HG02885 (cell line): ENCODE data around the gene RCOR1.

Experiments used
- ATAC-seq: cut with Tn5 transposase; IDR thresholded peaks from one replicate; pipeline ENCODE4 v1.9.1; 2021; ENCODE audit warnings: mild to moderate bottlenecking; ENCODE audit not compliant: unreplicated experiment, poor library complexity

The RCOR1 gene

GRCh38 chr14:102666635-102667034, 74.2 kb downstream of the RCOR1 start:
- ATAC-seq, result no peak

GRCh38 chr14:102667703-102668102, 75.3 kb downstream of the RCOR1 start:
- ATAC-seq, result no peak

- ATAC-seq, result no peak
These were observed 75.9 kb downstream of the RCOR1 start for GRCh38 chr14:102668291-102668873.

GRCh38 chr14:102671410-102671809, 79.0 kb downstream of the RCOR1 start:
- no peak for ATAC-seq

GRCh38 chr14:102672410-102672960, 80.0 kb downstream of the RCOR1 start:
- ATAC-seq, result no peak

- ATAC-seq, result no peak
These were observed 82.9 kb downstream of the RCOR1 start for GRCh38 chr14:102675396-102675795.

GRCh38 chr14:102678394-102678793, 85.9 kb downstream of the RCOR1 start:
- ATAC-seq, result no peak

- no peak for ATAC-seq
These were observed 91.2 kb downstream of the RCOR1 start for GRCh38 chr14:102683399-102684297.

- no peak for ATAC-seq
These were observed 91.8 kb downstream of the RCOR1 start for GRCh38 chr14:102684298-102684663.

GRCh38 chr14:102686196-102686801, 93.8 kb downstream of the RCOR1 start:
- ATAC-seq, result no peak

- no peak for ATAC-seq
These were observed 95.8 kb downstream of the RCOR1 start for GRCh38 chr14:102688290-102688689.

GRCh38 chr14:102690509-102691286, 98.2 kb downstream of the RCOR1 start:
- no peak for ATAC-seq

- no peak for ATAC-seq
These were observed 99.3 kb downstream of the RCOR1 start for GRCh38 chr14:102691763-102692162.

- ATAC-seq, result no peak
These were observed 99.9 kb downstream of the RCOR1 start for GRCh38 chr14:102692334-102692733.

- ATAC-seq, result no peak
These were observed 100.7 kb downstream of the RCOR1 start for GRCh38 chr14:102693006-102693755.

- no peak for ATAC-seq
These were observed 102.2 kb downstream of the RCOR1 start for GRCh38 chr14:102694530-102695166.

- ATAC-seq, result no peak
These were observed 102.7 kb downstream of the RCOR1 start for GRCh38 chr14:102695167-102695555.

- no peak for ATAC-seq
These were observed 103.9 kb downstream of the RCOR1 start for GRCh38 chr14:102696332-102696731.

- no peak for ATAC-seq
These were observed 104.5 kb downstream of the RCOR1 start for GRCh38 chr14:102696856-102697495.
